Colon (tissue), 2 donors: ENCODE measurements around the gene EEIG2.

Source experiments
- FAIRE-seq: peaks from 2 replicates; lab custom pipeline; 2012; peaks lifted over from hg19 to GRCh38; lab: Jason Lieb, UNC
- donor health status: control.
- donor health status: control.

EEIG2 gene

GRCh38 chr1:108585313-108585712, 25.4 kb downstream of the EEIG2 start:
- FAIRE-seq: no peak

DNA sequence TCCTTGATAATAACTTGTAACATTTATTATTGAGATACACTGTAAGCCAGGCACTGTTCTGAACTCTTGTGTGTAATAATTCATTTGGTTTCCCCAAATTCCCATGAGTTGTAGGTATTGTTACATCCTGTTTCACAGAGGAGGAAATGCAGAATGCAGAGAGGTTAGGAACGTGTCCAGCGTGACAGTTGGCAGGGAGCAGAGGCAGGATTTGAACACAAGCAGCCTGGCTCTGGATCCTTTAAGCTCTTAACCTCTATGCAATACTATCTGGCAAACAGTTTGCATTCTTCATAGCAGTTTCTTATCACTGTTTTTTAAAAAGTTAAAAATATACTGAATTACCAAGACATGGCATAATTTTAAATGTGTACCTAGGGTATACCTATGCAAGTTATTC, 30.5 kb downstream of the EEIG2 start:
- FAIRE-seq: no peak

DNA sequence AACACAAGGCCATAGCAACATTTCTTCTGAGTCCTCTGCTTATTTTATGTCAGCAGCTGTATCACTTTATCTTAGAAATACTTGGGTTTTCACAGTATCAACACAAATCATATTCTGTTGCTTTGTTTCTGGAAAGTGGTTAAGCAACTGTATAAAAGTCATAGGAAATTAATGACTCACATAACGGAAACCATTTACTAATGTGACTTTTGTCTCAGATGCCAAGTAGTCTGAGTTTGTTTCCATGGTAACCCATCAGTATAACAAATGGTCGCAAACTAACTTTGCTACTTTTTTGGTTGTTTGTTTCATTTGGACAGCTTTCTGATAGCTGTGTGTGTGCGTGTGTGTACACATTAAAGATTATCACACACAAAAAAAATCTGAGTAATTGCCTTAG, 31.1 kb downstream of the EEIG2 start:
- FAIRE-seq: no peak

GRCh38 chr1:108591466-108591865, 31.6 kb downstream of the EEIG2 start:
- FAIRE-seq: no peak

GRCh38 chr1:108592030-108592759, 32.3 kb downstream of the EEIG2 start:
- FAIRE-seq: no peak

- no peak for FAIRE-seq
These were observed 33.5 kb downstream of the EEIG2 start for GRCh38 chr1:108593448-108593847.

GRCh38 chr1:108595507-108595906, 35.6 kb downstream of the EEIG2 start:
- no peak for FAIRE-seq

DNA sequence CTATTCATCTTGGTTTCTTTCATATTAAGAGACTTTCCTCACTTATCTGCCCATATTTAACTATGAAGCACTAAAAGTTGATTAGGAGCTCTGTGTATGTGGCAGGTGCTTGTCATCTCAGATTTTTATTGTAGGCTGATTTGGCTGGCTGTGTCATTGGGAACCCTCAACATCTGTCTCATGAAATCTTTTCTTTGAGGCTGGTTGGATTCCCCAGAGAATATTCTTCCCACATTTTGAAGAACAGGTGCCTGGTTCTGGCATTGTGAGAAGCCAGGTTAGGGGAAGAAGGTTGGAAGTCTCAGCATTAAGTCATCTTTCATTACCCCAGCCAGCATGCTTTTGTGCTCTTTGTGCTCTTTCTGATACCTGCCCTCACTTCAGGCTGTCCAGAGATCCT, 37.1 kb downstream of the EEIG2 start:
- FAIRE-seq: no peak

DNA sequence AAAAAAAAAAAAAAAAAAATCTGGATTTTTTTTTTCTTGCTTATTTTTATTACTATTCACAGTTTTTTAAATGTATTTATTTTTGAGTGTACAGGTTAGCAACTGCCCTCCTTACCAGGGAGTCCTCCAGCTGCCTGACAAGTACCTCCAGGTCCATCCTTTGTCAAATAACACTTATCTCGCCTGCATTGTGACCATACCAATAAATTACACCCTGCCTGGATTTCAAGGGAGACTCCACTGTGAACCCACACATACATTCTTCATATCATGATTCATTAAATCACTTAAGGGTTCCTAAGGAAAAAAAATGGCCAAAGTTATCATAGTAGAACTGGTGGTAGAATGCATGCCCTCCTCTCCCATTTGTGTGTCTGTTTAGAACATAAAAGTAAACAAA, 38.4 kb downstream of the EEIG2 start:
- FAIRE-seq: no peak

DNA sequence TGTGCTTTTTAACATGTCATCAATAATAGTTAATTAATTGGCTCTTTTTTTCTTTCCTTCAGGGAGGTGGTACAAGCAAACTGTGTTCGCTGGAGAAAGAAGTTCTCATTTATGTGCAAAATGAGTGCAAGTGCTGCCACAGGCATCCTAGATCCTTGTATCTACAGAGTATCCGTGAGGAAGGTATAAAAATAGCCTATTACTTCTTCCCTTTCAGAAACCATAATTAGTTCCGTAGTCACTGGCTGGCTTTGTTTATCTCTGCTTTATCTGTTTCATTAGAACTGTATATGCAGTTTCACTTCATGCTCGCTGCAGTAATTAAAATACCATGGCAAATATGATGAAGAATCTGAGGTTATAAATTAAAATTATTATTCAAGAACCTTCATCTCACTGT, 40.6 kb downstream of the EEIG2 start:
- no peak for FAIRE-seq

- no peak for FAIRE-seq
These were observed 42.0 kb downstream of the EEIG2 start for GRCh38 chr1:108601708-108602410.

GRCh38 chr1:108605633-108606032, 45.7 kb downstream of the EEIG2 start:
- no peak for FAIRE-seq

DNA sequence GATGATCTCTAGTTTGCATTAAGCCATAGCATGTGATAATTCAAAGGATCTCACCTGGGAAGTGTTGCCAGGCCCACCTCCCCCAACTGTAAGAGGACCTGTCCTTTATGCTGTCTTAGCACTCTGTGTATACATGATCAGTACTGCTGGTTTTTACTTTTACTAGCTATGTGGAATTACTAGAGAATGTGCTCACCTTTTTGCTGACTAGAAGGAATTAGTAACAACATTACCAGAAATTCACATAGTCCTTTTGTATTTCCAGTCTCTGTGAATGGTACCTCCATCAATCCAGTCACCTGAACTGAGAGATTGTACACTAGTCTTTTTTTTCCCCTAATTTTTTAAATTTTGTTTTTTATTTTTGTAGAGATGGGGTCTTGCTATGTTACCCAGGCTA, 46.6 kb downstream of the EEIG2 start:
- no peak for FAIRE-seq

DNA sequence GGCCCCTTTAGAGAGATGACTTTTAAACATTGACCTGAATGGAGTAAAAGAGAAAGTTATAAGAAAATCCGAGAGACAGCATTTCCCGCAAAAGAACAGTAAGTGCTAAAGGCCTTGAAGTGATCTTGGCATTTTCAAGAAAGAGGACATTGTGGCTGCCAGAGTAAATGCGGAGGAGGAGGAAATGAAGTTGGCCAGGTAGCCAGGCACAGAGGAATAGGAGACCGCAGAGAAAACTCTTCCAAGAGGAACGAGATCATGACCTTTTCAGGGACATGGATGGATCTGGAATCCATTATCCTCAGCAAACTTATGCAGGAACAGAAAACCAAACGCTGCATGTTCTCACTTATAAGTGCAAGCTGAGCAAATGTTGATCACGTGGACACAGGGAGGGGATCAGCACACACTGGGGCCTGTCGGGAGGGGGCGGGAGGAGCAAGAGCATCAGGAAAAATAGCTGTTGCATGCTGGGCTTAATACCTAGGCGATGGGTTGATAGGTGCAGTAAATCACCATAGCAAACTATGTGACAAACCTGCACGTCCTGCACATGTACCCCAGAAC, 49.7 kb downstream of the EEIG2 start:
- FAIRE-seq: no peak
